NCI-H187 treated with DMSO at 0.1 percent for 48 hours (cell line): ENCODE results near the gene PLCB1.

Source experiments
- DNase-seq: peaks from one replicate; lab custom pipeline; 2025; lab: John Stamatoyannopoulos, UW

The PLCB1 gene

GRCh38 chr20:8129211-8129976, 2.7 kb upstream of the PLCB1 start:
- no peak for DNase-seq

- DNase-seq: no peak
These were observed 1.1 kb upstream of the PLCB1 start for GRCh38 chr20:8130840-8131526.

- no peak for DNase-seq
These were observed 631 bp downstream of the PLCB1 start for GRCh38 chr20:8132484-8133309.

- DNase-seq: no peak
These were observed 1.3 kb downstream of the PLCB1 start for GRCh38 chr20:8133310-8133768.

GRCh38 chr20:8133851-8134451, 1.9 kb downstream of the PLCB1 start:
- DNase-seq: no peak

DNA sequence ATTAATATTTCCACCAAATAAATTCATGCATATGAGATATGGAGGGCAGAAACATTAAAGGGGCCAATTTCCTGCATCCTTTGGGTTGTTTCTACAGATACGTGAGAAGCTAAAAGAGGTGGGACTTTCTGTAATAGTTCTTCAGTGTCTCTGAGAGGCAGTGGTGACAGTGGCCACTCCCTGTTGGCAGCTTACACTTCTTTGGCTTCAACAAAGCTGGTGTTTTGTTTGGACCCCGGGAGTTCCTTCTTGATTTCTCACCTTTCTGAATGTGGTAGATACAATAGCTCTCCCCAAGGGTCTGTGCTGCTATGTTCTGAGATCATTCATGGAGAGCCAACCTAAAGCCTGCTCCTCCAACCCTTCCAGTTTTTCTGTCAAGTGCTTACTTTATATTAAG, 7.8 kb downstream of the PLCB1 start:
- DNase-seq: no peak

- DNase-seq: no peak
These were observed 11.4 kb downstream of the PLCB1 start for GRCh38 chr20:8143474-8143873.

GRCh38 chr20:8144282-8145245, 12.5 kb downstream of the PLCB1 start:
- no peak for DNase-seq

DNA sequence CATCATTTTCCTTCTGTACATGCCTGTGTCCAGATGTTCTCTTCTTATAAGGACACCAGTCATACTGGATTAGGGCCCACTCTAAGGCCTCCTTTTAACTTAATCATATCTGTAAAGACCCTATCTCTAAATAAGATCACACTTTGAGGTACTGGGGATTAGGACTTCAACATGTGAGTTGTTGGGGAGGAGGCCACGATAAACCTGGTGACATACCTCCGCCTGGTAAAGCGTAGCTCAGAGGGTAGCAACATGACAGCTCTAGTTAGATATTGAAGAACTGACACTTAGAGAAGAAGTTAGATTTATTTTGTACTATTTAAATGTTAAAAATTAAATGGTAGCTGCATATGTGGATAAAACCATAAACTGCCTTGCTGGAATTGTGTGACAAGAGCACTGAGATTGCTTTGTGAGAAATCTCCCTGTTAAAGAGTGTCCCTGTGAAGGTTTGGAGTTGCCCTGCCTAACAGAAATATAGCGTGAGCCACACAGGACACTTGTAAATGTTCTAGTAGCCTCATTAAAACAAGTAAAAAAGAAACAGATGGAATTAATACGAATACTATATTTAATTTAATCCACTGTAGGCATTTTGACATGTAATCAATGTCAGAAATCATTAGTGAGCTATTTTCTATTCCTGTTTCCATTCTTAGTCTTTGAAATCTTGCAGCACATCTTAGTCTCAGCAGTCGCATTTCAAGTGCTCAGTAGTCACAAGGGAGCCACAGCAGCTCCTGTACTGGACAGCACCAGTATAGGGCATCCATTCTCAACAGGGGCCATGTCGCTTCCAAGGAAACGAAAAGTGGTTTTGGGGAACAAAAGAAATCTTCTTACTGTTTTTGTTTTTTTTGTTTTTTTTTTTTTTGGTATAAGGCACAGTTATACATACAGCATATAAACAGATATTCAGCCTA, 13.4 kb downstream of the PLCB1 start:
- DNase-seq: no peak

DNA sequence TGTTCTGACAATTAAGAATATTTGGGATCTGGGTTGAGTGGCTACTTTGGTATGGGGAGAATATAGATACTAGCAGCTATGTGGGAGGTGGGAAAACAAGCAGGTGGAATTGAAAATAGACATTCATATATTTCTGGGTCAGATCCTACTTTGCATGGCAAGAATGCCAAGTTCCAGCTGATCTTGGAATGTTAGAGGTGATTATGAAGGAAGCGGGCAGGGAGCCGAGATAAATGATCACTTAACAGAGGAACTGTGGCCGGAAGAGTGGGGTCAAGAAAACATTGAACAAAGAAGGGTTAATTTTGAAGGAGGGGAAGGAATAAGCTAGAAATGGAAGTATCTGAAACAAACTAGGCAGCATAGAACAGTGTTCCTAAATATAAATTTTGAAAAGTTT, 15.4 kb downstream of the PLCB1 start:
- DNase-seq: no peak

- DNase-seq: no peak
These were observed 16.4 kb downstream of the PLCB1 start for GRCh38 chr20:8148501-8148900.

- DNase-seq: no peak
These were observed 18.5 kb downstream of the PLCB1 start for GRCh38 chr20:8150591-8150990.

GRCh38 chr20:8151372-8151771, 19.3 kb downstream of the PLCB1 start:
- DNase-seq: no peak

DNA sequence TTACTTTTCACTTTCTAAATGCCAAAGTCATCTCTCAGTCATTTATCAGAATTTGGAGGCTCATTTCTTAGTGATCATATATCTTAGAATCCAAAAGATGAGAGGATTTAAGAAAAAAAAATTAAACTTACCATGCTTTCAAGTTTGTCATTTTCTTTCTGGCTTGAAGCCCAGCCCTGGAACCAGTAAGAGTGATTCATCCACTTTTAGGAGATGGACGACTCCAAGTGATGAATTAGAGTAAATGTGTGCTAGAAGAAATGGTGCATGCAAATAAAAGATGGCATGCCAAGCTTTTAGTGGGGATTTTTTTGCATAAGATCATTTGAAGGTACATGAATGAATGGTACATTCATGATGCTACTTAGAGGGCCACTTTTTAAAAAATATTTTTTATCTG, 20.1 kb downstream of the PLCB1 start:
- DNase-seq: peak; percentile 19

- DNase-seq: no peak
These were observed 20.8 kb downstream of the PLCB1 start for GRCh38 chr20:8152847-8153246.

GRCh38 chr20:8153281-8153908, 21.3 kb downstream of the PLCB1 start:
- DNase-seq: no peak

DNA sequence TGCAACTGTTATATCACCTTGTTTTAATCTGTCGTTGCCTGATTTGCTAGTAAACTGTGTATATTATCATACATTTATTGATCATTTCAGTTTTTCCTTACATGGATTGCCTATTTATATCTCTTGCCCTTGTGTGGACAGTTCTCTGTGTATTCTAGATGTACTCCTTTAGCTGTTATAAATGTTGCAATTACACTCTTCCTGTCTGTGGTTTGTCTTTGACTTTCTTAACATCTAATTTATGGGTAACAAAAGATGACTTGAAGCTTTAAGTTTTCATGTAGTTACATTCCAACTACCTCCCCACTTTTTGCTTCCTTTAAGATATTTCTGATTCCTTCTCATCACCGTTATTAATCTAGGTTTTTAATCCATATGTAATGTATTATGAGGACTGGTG, 22.6 kb downstream of the PLCB1 start:
- DNase-seq: no peak

- no peak for DNase-seq
These were observed 23.2 kb downstream of the PLCB1 start for GRCh38 chr20:8155229-8155628.

- DNase-seq: no peak
These were observed 23.7 kb downstream of the PLCB1 start for GRCh38 chr20:8155812-8156211.
